Measurements from ENCODE around the gene MYO5A. TPM values are rescaled to one million over a fixed set of nuclear protein-coding genes. Genes with fewer than 3 reads are reported as not detected.

Gene MYO5A
- total and polyA plus RNA-seq, 2 donors (not counting 3 experiments of a cell fraction or from before 2014, with no cell fraction given), result 31.9 to 91.9 TPM

DNA sequence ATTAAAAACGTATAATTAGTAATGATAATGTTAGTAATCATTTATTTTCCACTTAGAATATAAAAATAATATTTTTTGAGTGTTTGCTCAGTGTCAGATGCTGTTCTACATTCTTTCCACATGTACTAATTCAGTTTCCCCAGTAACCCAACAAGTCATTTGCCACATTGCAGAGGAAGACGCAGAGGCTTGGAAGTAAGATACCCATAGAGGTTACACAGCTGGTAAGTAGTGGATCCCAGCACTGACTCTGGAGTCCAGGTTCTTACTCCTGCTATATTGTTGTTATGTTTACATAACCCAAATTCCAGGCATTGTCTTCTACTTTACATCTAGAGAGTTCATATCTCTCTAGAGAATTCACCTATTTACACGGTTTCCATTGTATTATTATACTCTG, 184.8 kb downstream of the MYO5A start:
- H3K79me2 ChIP-seq (ENCODE audit: control insufficient read depth, insufficient read depth, low read length), result no peaks in the 10 kb centered on the region
- no TSS peak for BruUV-seq (replicated peaks)
- H3K4me1 ChIP-seq (ENCODE audit: control insufficient read depth, extremely low read depth, insufficient read depth, low read length), result no peaks in the 10 kb centered on the region
- DNase-seq (ENCODE audit: low read depth, low spot score) (peak; percentile 21), FAIRE-seq (no peak)
- CTCF ChIA-PET, result interaction anchor here (0.9 to 1.4 kb wide), 3 partner anchors 12 to 24 kb away, joined by 3 to 4 read pairs (median 3); no protein-coding TSS in a partner anchor
- no peaks in the 10 kb centered on the region for H3K9me3 ChIP-seq (replicated peaks; ENCODE audit: control insufficient read depth, insufficient read depth, low read length)
- H3K9me1 ChIP-seq (replicated peaks; ENCODE audit: control insufficient read depth, extremely low read depth, insufficient read depth, low read length), result no peaks in the 10 kb centered on the region
- H4K20me1 ChIP-seq (replicated peaks; ENCODE audit: control insufficient read depth, extremely low read depth, insufficient read depth, low read length), result no peaks in the 10 kb centered on the region
- no peaks in the 10 kb centered on the region for H3K27me3 ChIP-seq (ENCODE audit: control insufficient read depth in 2 of 2, insufficient read depth in 2 of 2, low read length in 2 of 2)
- no peak overlapping the region for H3K9ac ChIP-seq (replicated peaks; ENCODE audit: extremely low read depth, insufficient read depth, low read length)
- H3K27ac ChIP-seq (ENCODE audit: insufficient read depth, low read depth, low read length), result no peak overlapping the region
- intact Hi-C loops (cut with micrococcal nuclease) (no loop called here), dilution Hi-C loops (cut with MboI; ENCODE audit: extremely low pct_ligation_motif_present, low sequenced_read_pairs) (no loop called here)
- peaks cover 5 to 8% of the 10 kb centered on the region in 2 experiments for H3K36me3 ChIP-seq (ENCODE audit: control insufficient read depth in 2 of 2, extremely low read depth in 1 of 2, insufficient read depth in 2 of 2, low read length in 2 of 2)
- H3K4me2 ChIP-seq (ENCODE audit: insufficient read depth, low read length), result no peak overlapping the region
- H3K4me3 ChIP-seq (replicated peaks in 1 of 3; ENCODE audit: insufficient read depth in 1 of 3, low read depth in 1 of 3, low read length in 3 of 3), result no peak overlapping the region
- POLR2A ChIA-PET, result no interaction called here
- no peak for TF ChIP-seq FOS (IDR thresholded peaks at IDR 0.05; ENCODE audit: borderline replicate concordance, insufficient read depth, low read length)
- TF ChIP-seq POLR2AphosphoS5 (IDR thresholded peaks at IDR 0.05; ENCODE audit: insufficient read depth, low read depth, low read length), result no peak
- TF ChIP-seq, protein P1, sequence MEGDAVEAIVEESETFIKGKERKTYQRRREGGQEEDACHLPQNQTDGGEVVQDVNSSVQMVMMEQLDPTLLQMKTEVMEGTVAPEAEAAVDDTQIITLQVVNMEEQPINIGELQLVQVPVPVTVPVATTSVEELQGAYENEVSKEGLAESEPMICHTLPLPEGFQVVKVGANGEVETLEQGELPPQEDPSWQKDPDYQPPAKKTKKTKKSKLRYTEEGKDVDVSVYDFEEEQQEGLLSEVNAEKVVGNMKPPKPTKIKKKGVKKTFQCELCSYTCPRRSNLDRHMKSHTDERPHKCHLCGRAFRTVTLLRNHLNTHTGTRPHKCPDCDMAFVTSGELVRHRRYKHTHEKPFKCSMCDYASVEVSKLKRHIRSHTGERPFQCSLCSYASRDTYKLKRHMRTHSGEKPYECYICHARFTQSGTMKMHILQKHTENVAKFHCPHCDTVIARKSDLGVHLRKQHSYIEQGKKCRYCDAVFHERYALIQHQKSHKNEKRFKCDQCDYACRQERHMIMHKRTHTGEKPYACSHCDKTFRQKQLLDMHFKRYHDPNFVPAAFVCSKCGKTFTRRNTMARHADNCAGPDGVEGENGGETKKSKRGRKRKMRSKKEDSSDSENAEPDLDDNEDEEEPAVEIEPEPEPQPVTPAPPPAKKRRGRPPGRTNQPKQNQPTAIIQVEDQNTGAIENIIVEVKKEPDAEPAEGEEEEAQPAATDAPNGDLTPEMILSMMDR (IDR thresholded peaks at IDR 0.05; ENCODE audit: extremely low read depth in 1 of 2, insufficient read depth in 1 of 2, low read depth in 1 of 2, low read length in 2 of 2), result no peak
- TF ChIP-seq MYC (IDR thresholded peaks at IDR 0.05; ENCODE audit: low read depth, low read length), result no peak
- no peak for TF ChIP-seq EZH2 (IDR thresholded peaks at IDR 0.05; ENCODE audit: borderline replicate concordance, low read depth, low read length, severe bottlenecking)
- TF ChIP-seq GATA2 (IDR thresholded peaks at IDR 0.05; ENCODE audit: insufficient read depth, insufficient read length, low read depth, low read length), result no peak
- TF ChIP-seq, protein P2, sequence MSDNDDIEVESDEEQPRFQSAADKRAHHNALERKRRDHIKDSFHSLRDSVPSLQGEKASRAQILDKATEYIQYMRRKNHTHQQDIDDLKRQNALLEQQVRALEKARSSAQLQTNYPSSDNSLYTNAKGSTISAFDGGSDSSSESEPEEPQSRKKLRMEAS (IDR thresholded peaks at IDR 0.05; ENCODE audit: insufficient read depth, insufficient read length), result no peak
- TF ChIP-seq POLR2A (IDR thresholded peaks at IDR 0.05; ENCODE audit: low read depth, low read length), result no peak
- no peak for TF ChIP-seq JUN (IDR thresholded peaks at IDR 0.05; ENCODE audit: borderline replicate concordance, insufficient read depth, insufficient read length, low read depth)
- no peak overlapping the region for H2AFZ ChIP-seq (ENCODE audit: low read depth, low read length)

Measured in endothelial cell of umbilical vein (primary cell).